HG03442 (cell line): ENCODE results near the gene TXNDC2.
"Not testable (repeated sequence)": the region's sequence is repeated elsewhere in the genome, so short reads cannot be mapped to it uniquely, and the experiment has no call there.

ENCODE experiments used
- ATAC-seq: cut with Tn5 transposase; IDR thresholded peaks from one replicate; pipeline ENCODE4 v1.9.1; 2021; ENCODE audit warnings: mild to moderate bottlenecking, moderate library complexity; ENCODE audit not compliant: unreplicated experiment

The TXNDC2 gene

DNA sequence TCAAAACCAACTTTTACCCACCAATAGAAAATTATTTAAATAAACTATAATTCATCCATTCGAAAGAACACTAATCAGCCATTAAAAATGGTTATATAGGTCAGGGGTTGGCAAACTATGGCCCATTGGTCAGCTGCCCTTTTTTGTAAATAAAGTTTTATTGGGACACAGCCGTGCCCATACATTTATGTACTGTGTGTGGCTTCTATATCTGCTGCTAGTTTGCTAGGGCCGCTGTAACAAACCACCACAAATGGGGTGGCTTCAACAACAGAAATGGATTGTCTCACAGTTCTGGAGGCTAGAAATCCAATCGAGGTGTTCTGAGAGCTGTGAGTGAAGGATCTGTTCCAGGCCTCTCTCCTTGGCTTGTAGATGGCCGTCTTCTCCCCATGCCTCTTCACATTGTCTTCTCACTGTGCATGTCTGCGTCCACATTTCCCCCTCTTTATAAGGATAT lies 7.0 kb upstream of the TXNDC2 start:
- ATAC-seq: no peak

GRCh38 chr18:9884090-9884489 lies 1.7 kb upstream of the TXNDC2 start:
- no peak for ATAC-seq

DNA sequence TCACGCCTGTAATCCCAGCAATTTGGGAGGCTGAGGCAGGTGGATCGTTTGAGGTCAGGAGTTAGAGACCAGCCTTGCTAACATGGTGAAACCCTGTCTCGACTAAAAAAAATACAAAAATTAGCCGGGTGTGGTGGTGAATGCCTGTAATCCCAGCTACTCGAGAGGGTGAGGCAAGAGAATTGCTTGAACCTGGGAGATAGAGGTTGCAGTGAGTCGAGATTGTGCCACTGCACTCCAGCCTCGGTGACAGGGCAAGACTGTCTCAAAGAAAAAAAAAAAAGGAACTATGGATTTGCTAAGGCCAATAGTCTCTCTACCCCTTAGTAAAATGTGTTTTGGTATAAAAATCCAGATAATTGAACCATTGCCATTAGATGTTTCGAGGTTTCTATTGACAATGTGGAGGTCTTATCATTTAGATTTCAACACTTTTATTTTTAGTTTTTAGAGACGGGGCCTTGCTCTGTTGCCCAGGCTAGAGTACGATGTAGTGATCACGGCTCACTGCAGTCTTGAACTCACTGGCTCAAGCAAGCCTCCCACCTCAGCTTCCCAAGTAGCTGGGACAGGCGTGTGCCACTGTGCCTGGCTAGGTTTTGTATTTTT lies 1.1 kb upstream of the TXNDC2 start:
- ATAC-seq: no peak

- ATAC-seq: no peak
Observed at GRCh38 chr18:9886005-9886348, 204 bp downstream of the TXNDC2 start.

- no peak for ATAC-seq
Observed at GRCh38 chr18:9887992-9888391, 2.2 kb downstream of the TXNDC2 start.

- ATAC-seq: no peak
Observed at GRCh38 chr18:9890196-9890595, 4.4 kb downstream of the TXNDC2 start.

DNA sequence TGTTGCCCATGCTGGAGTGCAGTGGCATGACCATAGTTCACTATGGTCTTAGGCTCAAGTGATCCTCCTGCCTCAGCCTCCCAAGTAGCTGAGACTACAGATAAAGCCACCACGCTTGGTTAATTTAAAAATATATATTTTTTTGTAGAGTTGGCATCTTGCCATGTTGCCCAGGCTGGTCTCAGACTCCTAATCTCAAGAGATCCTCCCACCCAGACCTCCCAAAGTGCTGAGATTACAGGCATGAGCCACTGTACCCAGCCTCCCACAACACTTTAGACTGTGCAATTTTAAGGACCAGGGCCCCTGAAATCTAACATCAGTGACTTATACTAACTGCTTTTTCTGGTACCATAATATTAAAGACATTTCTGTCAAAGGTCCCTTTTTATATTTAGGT lies 5.2 kb downstream of the TXNDC2 start:
- ATAC-seq: no peak

DNA sequence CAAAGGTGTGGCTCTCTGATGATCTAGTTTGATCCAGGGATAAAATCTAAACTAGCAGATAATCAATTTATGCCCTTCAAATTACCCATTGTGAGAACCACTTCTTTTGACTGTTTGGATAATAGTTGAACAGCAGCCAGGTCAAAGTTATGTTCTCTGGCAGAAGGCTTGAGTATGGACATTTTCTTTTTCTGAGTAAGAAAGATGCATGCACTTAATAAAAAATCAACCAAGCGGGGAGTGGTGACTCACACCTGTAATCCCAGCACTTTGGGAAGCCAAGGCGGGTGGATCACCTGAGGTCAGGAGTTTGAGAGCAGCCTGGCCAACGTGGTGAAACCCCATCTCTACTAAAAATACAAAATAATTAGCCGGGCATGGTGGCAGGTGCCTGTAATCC lies 5.7 kb downstream of the TXNDC2 start:
- ATAC-seq: not testable (repeated sequence)

- no peak for ATAC-seq
Observed at GRCh38 chr18:9894454-9895068, 8.8 kb downstream of the TXNDC2 start.

DNA sequence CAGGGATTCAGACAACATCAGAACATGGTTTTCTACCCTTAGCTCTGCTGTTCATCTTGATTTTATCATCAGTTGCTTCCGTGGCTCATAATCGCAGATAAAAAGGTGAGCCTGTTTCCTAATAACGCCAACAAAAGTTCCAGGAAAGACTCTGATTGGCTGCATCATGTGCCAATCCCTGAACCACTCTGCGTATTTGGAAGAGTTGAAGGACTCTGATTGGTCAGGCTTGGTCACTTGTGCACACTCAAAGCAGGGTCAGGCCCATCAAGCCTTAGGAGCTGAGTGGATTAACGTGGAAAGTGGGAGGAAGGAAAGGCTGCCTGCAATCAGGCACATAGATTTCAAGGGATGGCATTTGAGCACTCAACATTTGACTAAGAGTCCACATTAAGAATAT lies 11.4 kb downstream of the TXNDC2 start:
- no peak for ATAC-seq

DNA sequence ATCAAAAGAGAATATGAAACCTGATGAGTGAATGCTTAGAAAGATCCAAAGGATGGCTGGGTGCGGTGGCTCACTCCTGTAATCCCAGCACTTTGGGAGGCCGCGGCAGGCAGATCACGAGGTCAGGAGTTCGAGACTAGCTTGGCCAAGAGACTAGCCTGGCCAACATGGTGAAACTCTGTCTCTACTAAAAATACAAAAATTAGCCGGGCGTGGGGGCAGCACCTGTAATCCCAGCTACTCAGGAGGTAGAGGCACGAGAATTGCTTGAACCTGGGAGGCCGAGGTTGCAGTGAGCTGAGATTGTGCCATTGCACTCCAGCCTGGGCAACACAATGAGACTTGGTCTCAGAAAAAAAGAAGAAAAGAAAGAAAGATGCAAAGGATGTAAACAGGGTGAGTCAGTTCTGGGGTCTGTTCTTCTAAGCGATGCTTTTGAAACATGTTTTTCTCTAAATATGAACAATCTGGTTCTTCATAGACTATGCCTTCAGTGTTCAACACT lies 12.1 kb downstream of the TXNDC2 start:
- ATAC-seq: not testable (repeated sequence)

- no peak for ATAC-seq
Observed at GRCh38 chr18:9898792-9899549, 13.2 kb downstream of the TXNDC2 start.

DNA sequence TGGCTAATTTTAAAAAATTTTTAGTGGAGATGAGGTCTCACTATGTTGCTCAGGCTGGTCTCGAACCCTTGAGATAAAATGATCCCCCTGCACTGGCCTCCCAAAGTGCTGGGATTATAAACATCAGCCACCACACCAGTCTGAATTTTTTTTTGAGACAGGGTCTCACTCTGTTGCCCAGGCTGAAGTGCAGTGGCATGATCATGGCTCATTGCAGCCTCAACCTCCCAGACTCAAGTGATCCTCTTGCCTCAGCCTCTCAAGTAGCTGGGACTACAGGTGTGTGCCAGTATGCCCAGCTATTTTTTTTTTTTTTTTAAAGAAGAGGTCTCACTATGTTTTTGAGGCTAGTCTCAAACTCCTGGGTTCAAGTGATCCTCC lies 13.8 kb downstream of the TXNDC2 start:
- not testable (repeated sequence) for ATAC-seq

DNA sequence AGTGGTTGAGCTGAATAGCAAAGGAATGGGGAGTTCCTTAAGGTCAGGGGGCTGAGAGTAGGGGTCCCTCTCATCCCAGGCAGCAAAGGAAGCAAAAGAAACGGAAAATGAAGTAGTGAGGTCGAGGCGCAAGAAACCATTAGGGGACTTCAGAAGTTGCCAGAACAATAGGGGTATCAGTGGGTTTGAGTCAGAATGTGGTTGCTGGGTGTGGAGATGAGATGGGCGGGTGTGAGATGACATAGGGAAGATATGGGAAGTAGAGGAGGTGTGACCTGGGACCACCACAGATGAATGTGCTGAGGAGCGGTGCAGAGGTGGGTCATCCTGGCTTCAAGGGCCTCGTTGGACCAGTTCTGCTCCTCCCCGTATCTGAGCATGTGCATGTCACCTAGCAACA lies 14.9 kb downstream of the TXNDC2 start:
- ATAC-seq: no peak

DNA sequence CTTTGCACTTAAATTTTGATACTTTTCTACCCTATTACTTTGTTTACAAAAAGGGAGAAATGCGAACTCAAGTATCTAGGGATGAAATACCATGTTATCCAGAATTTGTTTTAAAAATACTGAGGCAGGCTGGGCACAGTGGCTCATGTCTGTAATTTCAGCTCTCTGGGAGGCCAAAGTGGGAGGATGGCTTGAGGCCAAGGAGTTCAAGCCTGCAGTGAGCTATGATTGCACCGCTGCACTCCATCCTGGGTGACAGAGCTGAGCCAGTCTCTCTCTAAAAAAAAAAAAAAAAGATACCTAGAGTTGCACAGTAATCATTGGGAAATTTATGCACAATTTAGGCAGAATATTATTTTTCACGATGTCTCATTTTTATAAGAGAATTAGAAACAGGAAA lies 15.6 kb downstream of the TXNDC2 start:
- no peak for ATAC-seq

DNA sequence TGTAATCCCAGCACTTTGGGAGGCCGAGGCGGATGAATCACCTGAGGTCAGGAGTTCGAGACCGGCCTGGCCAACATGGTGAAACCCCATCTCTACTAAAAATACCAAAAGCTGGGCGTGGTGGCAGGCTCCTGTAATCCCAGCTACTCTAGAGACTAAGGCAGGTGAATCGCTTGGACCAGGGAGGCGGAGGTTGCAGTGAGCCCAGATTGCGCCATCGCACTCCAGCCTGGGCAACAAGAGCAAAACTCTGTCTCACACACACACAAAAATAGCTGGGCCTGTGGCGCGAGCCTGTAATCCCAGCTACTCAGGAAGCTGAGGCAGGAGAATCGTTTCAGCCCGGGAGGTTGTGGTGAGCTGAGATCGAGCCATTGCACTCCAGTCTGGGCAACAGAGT lies 16.5 kb downstream of the TXNDC2 start:
- not testable (repeated sequence) for ATAC-seq

GRCh38 chr18:9902832-9903231 lies 17.1 kb downstream of the TXNDC2 start:
- ATAC-seq: no peak

DNA sequence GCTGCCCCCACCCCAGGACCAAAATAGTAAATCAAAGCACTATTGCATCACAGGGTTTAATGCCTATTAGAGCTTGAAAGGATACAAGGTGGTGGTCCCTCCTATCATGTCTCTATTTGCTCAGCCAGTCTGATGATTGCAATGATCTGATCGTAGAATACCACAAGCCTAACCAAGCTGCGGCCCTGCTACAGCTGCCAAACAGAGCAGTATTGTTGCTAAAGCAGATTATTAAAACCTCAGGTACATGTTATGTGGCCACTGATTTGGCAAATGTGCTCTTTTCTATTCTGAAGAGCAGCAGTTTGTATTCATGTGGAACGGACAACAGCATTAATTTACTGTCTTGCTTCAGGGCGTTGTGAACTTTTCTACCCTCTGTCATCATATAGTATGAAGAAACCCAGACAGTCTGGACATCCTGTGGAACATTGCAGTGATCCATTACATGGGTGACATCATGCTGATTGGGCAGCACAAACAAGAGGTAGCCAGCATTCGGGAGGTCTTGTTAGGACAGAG lies 19.7 kb downstream of the TXNDC2 start:
- no peak for ATAC-seq

DNA sequence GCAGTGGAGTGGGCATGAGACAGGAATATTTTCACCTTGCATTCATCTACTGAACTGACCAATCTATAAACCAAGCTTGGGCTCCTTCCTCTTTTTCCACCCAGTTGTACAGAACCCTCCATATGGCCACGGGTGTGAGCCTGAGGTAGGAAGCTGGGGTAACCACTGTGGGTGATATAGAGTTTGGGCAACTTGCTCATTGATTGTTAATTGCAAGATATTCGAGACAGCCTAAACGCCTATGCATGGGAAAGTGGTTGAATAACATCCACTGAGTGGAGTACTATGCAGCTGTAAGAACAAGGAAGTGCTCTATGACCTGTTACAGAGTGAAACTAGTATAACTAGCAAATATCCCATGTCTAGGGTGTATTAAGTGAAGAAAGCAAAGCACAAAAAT lies 20.7 kb downstream of the TXNDC2 start:
- no peak for ATAC-seq

DNA sequence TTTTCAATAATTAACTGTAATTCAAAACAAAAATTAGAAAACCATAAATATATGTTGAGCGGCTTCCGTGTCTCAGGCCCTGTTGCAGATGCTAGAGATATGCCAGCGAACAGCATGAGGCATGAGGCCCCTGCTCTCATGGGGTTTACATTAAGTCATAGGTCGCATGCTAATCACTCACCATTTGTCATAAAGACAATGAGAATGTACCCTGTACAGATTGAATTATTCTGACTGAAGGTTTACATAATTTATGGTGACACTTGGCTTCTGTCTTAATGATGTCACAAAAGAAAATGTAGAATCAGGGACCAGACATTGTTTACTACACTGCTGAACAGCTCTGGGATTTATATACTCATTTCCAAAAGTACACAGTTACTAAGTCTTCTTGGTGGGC lies 22.1 kb downstream of the TXNDC2 start:
- no peak for ATAC-seq

DNA sequence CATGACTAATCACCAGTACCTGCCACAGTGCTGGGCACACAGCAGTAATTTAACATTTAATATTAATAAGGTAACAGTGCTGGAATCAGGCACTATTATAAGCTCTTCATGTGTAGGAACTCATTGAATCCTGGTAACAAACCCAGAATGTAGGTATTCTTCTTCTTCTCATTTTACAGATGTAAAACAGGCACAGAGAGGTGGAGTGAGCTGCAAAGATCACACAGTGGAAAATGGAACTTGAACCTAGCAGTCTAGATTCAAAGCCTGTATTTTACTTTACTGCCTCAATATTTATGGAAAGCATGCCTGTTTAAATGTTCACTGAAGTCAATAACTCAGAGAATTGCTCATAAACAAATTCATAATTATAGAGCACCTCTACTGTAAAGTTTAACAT lies 24.3 kb downstream of the TXNDC2 start:
- no peak for ATAC-seq

DNA sequence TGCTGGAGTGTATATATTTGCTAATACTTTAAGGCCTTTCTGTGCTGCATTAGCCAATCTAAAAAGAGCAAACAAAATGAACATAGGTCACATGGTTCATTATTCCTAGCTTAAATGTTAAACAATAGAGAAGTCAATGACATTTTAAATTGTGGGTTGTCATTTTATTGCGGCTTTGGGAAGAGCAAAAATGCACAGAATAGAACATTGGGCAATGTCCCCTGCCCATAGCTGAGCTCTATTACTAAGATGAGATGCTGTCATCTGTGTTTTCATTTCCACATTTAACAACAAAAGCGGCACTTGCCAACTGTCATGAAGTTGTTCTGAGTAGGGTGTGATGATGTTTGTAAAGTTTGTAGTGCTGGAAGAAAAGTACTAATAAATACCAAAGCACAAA lies 24.9 kb downstream of the TXNDC2 start:
- ATAC-seq: no peak
